A673 (cell line): ENCODE results near the gene TNS1. TPM values are rescaled to one million over a fixed set of nuclear protein-coding genes. Genes with fewer than 3 reads are reported as not detected.

Source experiments
- BruUV-seq: library from RNA; stranded (reverse); fragments of 400-500 nt; replicated peaks from 2 replicates; lab custom pipeline; 2021; lab: Mats Ljungman, UMichigan
- CTCF ChIA-PET: fragments of 300-600 bp; sonication (Branson Sonifier 250); formaldehyde crosslinking; loops from one replicate; lab custom pipeline; 2022; ENCODE audit warnings: antibody characterized with exemption; lab: Charles Lee
- POLR2A ChIA-PET: fragments of 300-600 bp; sonication (Branson Sonifier 250); formaldehyde crosslinking; loops from one replicate; lab custom pipeline; 2022; ENCODE audit warnings: antibody characterized with exemption; ENCODE audit not compliant: low non-redundant PET; lab: Charles Lee
- DNase-seq: peaks from one replicate; pipeline ENCODE4 v3.0.0-alpha.2; 2015; ENCODE audit warnings: low spot score
- H3K27ac ChIP-seq: fragments of 200-600 bp; sonication (generic); 2 replicates; pipeline ENCODE4 v1.5.1; 2016; ENCODE audit warnings: mixed run types, low read depth, mild to moderate bottlenecking, mixed read lengths, antibody characterized with exemption, low read length; ENCODE audit not compliant: poor library complexity, severe bottlenecking
- H3K27me3 ChIP-seq: fragments of 200-600 bp; sonication (generic); replicated peaks from 2 replicates; pipeline ENCODE4 v1.6.1; 2017; ENCODE audit warnings: mixed run types, low read depth, mild to moderate bottlenecking, mixed read lengths, antibody characterized with exemption, low read length; ENCODE audit not compliant: insufficient read depth, poor library complexity
- H3K36me3 ChIP-seq: fragments of 200-600 bp; sonication (generic); 2 replicates; pipeline ENCODE4 v1.6.1; 2016; ENCODE audit warnings: mixed run types, mild to moderate bottlenecking, mixed read lengths, antibody characterized with exemption, low read length; ENCODE audit not compliant: insufficient read depth, poor library complexity, severe bottlenecking
- H3K4me1 ChIP-seq: fragments of 200-600 bp; sonication (generic); 2 replicates; pipeline ENCODE4 v1.6.1; 2017; ENCODE audit warnings: mixed run types, mild to moderate bottlenecking, mixed read lengths, antibody characterized with exemption, low read length; ENCODE audit not compliant: insufficient read depth, poor library complexity, severe bottlenecking
- H3K4me3 ChIP-seq: fragments of 200-600 bp; sonication (generic); 2 replicates; pipeline ENCODE4 v1.5.1; 2016; ENCODE audit warnings: low read depth, mixed run types, mild to moderate bottlenecking, mixed read lengths, low read length; ENCODE audit not compliant: poor library complexity, severe bottlenecking
- H3K9me3 ChIP-seq: fragments of 200-600 bp; sonication (generic); 2 replicates; pipeline ENCODE4 v1.6.1; 2016; ENCODE audit warnings: mixed run types, low read depth, mild to moderate bottlenecking, mixed read lengths, antibody characterized with exemption, low read length; ENCODE audit not compliant: poor library complexity, severe bottlenecking
- EZH2 ChIP-seq: fragments of 200-600 bp; sonication (generic); IDR thresholded peaks from 2 replicates; pipeline ENCODE4 v1.6.1; 2017; ENCODE audit warnings: borderline replicate concordance, low read depth, mild to moderate bottlenecking, mixed read lengths, antibody characterized with exemption, low read length; ENCODE audit not compliant: poor library complexity, severe bottlenecking
- intact Hi-C: fragments of 100-400 bp; cut with micrococcal nuclease; formaldehyde crosslinking; loops from one replicate; pipeline ENCODE4 v1.10.0; 2022; ENCODE audit not compliant: unreplicated experiment
- total RNA-seq: library from RNA; stranded (reverse); gene quantifications from 2 replicates; pipeline ENCODE4 v1.2.3, GENCODE V29; 2021
- TF ChIP-seq, protein P1 (sequence below): fragments of 300-800, 200-600 bp; sonication (generic); conservative IDR thresholded peaks from 2 replicates; pipeline ENCODE4 v1.5.1; 2017; ENCODE audit warnings: low read depth, mild to moderate bottlenecking, antibody characterized with exemption, low read length, moderate library complexity, mixed read lengths

Gene TNS1
- total RNA-seq, 1 experiment from 2014 or later, result 99.6 TPM

DNA sequence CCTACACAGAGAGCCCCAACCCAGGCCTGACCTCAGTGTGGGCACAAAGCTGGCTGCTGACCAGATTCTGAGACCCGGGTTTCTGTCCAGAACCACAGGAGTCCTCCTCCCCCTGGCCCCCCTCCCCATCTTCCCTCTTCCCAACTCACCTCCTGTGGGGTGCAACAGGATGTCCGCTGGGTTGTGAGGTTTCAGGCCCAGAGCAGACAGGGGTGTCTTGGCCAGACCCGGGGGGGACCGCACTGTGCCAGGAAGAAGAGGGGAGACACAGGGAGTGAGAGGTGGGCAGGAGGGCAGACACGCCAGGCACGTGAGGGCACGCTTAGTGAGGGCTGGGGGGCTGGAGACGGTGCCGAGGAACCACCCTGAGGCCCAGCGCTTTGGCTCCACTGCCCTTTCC is 171.5 kb downstream of the TNS1 start:
- ChIA-PET POLR2A (no interaction called here), CTCF (no interaction called here)
- no peak for DNase-seq
- Histone ChIP-seq H3K4me3 (no peak overlapping the region), H3K9me3 (no peaks in the 10 kb centered on the region), H3K27ac (no peak overlapping the region), H3K36me3 (peaks cover 28% of the 10 kb centered on the region), H3K27me3 (no peaks in the 10 kb centered on the region), H3K4me1 (no peaks in the 10 kb centered on the region)
- TF ChIP-seq EZH2, result no peak
- TF ChIP-seq, protein P1, sequence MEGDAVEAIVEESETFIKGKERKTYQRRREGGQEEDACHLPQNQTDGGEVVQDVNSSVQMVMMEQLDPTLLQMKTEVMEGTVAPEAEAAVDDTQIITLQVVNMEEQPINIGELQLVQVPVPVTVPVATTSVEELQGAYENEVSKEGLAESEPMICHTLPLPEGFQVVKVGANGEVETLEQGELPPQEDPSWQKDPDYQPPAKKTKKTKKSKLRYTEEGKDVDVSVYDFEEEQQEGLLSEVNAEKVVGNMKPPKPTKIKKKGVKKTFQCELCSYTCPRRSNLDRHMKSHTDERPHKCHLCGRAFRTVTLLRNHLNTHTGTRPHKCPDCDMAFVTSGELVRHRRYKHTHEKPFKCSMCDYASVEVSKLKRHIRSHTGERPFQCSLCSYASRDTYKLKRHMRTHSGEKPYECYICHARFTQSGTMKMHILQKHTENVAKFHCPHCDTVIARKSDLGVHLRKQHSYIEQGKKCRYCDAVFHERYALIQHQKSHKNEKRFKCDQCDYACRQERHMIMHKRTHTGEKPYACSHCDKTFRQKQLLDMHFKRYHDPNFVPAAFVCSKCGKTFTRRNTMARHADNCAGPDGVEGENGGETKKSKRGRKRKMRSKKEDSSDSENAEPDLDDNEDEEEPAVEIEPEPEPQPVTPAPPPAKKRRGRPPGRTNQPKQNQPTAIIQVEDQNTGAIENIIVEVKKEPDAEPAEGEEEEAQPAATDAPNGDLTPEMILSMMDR, result no peak
- no TSS peak for BruUV-seq
- intact Hi-C loops, result no loop called here

DNA sequence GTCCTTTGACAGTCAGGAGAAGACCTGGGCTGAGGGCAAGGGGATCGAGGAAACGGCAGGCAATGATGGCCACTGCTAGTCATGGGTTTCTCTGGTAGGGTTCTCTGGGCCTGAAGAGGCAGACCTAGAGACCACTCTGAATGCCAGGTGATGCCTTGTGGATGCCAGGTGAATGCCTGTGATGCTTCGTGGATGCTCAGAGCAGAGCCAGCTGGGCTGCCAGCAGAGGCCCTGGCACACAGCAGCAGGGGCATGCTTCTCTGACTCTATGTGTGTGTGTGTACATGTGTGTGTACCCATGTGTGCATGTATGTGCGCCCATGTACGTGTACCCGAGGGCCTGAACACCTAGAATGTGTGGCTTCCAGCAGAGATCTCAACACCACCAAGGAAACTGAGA is 172.0 kb downstream of the TNS1 start:
- BruUV-seq, result no TSS peak
- intact Hi-C loops, result no loop called here

DNA sequence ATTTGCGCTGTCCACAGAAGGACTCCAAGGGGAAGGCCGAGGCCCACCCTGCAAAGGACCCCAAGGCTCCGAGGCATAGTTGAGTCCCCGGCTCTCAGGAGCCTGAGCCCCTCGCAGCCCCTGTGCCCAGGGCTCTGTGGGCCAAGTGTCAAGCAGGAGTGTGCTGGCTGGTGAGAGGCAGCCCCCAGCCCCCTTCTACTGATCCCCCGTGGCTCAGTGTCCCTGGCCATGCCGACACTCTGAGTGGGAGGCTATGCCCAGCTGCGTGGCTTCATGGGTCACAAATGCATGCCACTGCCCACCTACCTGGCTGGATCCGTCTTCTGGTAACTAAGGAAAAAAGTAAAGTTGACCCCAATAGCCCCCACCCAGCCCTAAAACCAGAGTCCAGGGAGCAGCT is 172.7 kb downstream of the TNS1 start:
- intact Hi-C loops, result no loop called here
- Histone ChIP-seq H3K27me3 (no peaks in the 10 kb centered on the region), H3K36me3 (peaks cover 24% of the 10 kb centered on the region), H3K4me3 (no peak overlapping the region), H3K9me3 (no peaks in the 10 kb centered on the region), H3K4me1 (no peaks in the 10 kb centered on the region), H3K27ac (no peak overlapping the region)
- ChIA-PET POLR2A (no interaction called here), CTCF (no interaction called here)
- no peak for DNase-seq
- TF ChIP-seq, protein P1, result no peak
- BruUV-seq, result no TSS peak

More for the DNA sequence above, 172.0 kb downstream of the TNS1 start:
- Histone ChIP-seq H3K9me3 (no peaks in the 10 kb centered on the region), H3K27ac (no peak overlapping the region), H3K4me1 (no peaks in the 10 kb centered on the region), H3K36me3 (peaks cover 28% of the 10 kb centered on the region), H3K4me3 (no peak overlapping the region), H3K27me3 (no peaks in the 10 kb centered on the region)
- no peak for TF ChIP-seq EZH2
- TF ChIP-seq, protein P1, result no peak
- ChIA-PET POLR2A (no interaction called here), CTCF (no interaction called here)
- no peak for DNase-seq
